Fibroblast of mammary gland (primary cell): ENCODE measurements around the gene MRPS22.

Experiments
- DNase-seq: peaks from one replicate; pipeline ENCODE4 v3.0.0-alpha.2; 2010; ENCODE audit warnings: low read depth
- H3K4me3 ChIP-seq: 2 replicates; pipeline ENCODE4 v1.5.1; 2011; ENCODE audit warnings: low read depth, mild to moderate bottlenecking, low read length, moderate library complexity; ENCODE audit not compliant: control insufficient read depth
- CTCF ChIP-seq: conservative IDR thresholded peaks from 2 replicates; pipeline ENCODE4 v1.5.1; 2011; ENCODE audit warnings: low read depth, low read length, inconsistent platforms; ENCODE audit not compliant: control insufficient read depth, insufficient read depth

MRPS22 gene

GRCh38 chr3:139310474-139310933 is 33.3 kb upstream of the MRPS22 start:
- H3K4me3 ChIP-seq, result no peak overlapping the region
- no peak for TF ChIP-seq CTCF
- DNase-seq, result peak; percentile 98

- TF ChIP-seq CTCF, result no peak
- DNase-seq, result no peak
- no peak overlapping the region for H3K4me3 ChIP-seq
Observed at GRCh38 chr3:139311557-139311956, 32.3 kb upstream of the MRPS22 start.

GRCh38 chr3:139312416-139312815 is 31.4 kb upstream of the MRPS22 start:
- TF ChIP-seq CTCF, result no peak
- no peak overlapping the region for H3K4me3 ChIP-seq
- no peak for DNase-seq

GRCh38 chr3:139312959-139313358 is 30.9 kb upstream of the MRPS22 start:
- TF ChIP-seq CTCF, result no peak
- peak; percentile 21 for DNase-seq
- H3K4me3 ChIP-seq, result no peak overlapping the region

GRCh38 chr3:139313921-139314320 is 29.9 kb upstream of the MRPS22 start:
- no peak for TF ChIP-seq CTCF
- DNase-seq, result no peak
- H3K4me3 ChIP-seq, result no peak overlapping the region

GRCh38 chr3:139317215-139317614 is 26.6 kb upstream of the MRPS22 start:
- TF ChIP-seq CTCF, result no peak
- H3K4me3 ChIP-seq, result no peak overlapping the region
- DNase-seq, result no peak
